GM19238 (cell line): Measurements from ENCODE around the gene CCDC85C.

Experiments used
- DNase-seq: peaks from one replicate; pipeline ENCODE4 v3.0.0; 2011; ENCODE audit warnings: low spot score; ENCODE audit not compliant: insufficient read length

CCDC85C gene

DNA sequence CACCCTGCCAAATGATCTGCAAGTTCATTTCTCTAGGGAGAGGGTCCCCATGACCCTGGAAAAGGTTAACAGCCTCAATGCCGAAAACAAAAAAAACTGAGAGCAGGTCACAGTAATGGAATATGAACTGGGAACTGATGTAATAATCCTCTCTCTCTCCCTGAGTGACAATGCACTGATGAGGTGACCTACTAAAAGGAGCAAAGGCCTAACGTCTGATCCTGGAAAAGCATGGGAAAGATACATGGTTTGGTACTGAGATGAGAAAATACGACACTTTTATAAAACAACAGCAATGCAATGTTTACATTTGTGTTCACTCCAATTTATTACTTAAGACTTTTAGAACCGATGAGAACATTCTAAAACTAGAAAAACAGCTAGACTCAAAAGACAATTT, 151.0 kb downstream of the CCDC85C start:
- no peak for DNase-seq

- DNase-seq = no peak
Measured at GRCh38 chr14:99451234-99451633, 152.8 kb downstream of the CCDC85C start.

GRCh38 chr14:99450266-99450665, 153.7 kb downstream of the CCDC85C start:
- DNase-seq = no peak
